H9 (cell line): ENCODE data around the gene DNAJC9. TPM values are rescaled to one million over a fixed set of nuclear protein-coding genes. Genes with fewer than 3 reads are reported as not detected.

ENCODE experiments used
- DNase-seq: peaks from one replicate; pipeline ENCODE4 v3.0.0-alpha.2; 2017
- H2AFZ ChIP-seq: one replicate; pipeline ENCODE4 v1.6.1; 2013; ENCODE audit warnings: mild to moderate bottlenecking, low read length, control low read depth, moderate library complexity
- H2AK5ac ChIP-seq: 2 replicates; pipeline ENCODE4 v1.6.1; 2013; ENCODE audit warnings: low read length, control low read depth, mixed read lengths; ENCODE audit not compliant: insufficient read length
- H2BK120ac ChIP-seq: one replicate; pipeline ENCODE4 v1.6.1; 2013; ENCODE audit warnings: low read depth, mild to moderate bottlenecking, low read length, control low read depth, inconsistent platforms; ENCODE audit not compliant: poor library complexity, severe bottlenecking
- H2BK12ac ChIP-seq: 2 replicates; pipeline ENCODE4 v1.6.1; 2013; ENCODE audit warnings: low read length, control low read depth, mixed read lengths, low read depth; ENCODE audit not compliant: insufficient read length
- H2BK15ac ChIP-seq: 2 replicates; pipeline ENCODE4 v1.6.1; 2013; ENCODE audit warnings: low read depth, low read length, control low read depth
- H2BK20ac ChIP-seq: one replicate; pipeline ENCODE4 v1.6.1; 2013; ENCODE audit warnings: low read depth, mild to moderate bottlenecking, low read length, control low read depth, inconsistent platforms; ENCODE audit not compliant: poor library complexity, severe bottlenecking
- H2BK5ac ChIP-seq: 2 replicates; pipeline ENCODE4 v1.6.1; 2013; ENCODE audit warnings: low read length, control low read depth, mixed read lengths; ENCODE audit not compliant: insufficient read length
- H3K14ac ChIP-seq: 2 replicates; pipeline ENCODE4 v1.6.1; 2013; ENCODE audit warnings: low read length, control low read depth; ENCODE audit not compliant: insufficient read depth
- H3K18ac ChIP-seq: 2 replicates; pipeline ENCODE4 v1.6.1; 2013; ENCODE audit warnings: low read depth, mild to moderate bottlenecking, mixed read lengths, low read length, control low read depth; ENCODE audit not compliant: insufficient read length
- H3K23ac ChIP-seq: 2 replicates; pipeline ENCODE4 v1.6.1; 2013; ENCODE audit warnings: low read length, control low read depth, mixed read lengths, low read depth; ENCODE audit not compliant: insufficient read length
- H3K23me2 ChIP-seq: 2 replicates; pipeline ENCODE4 v1.6.1; 2013; ENCODE audit warnings: low read depth, mild to moderate bottlenecking, mixed read lengths, low read length, control low read depth; ENCODE audit not compliant: insufficient read length, poor library complexity, severe bottlenecking
- H3K27ac ChIP-seq: 2 replicates; pipeline ENCODE4 v1.5.1; 2013; ENCODE audit warnings: low read length, control low read depth, mixed read lengths, low read depth; ENCODE audit not compliant: insufficient read length
- H3K27me3 ChIP-seq: 2 replicates; pipeline ENCODE4 v1.6.1; 2013; ENCODE audit warnings: low read length, control low read depth, inconsistent platforms; ENCODE audit not compliant: insufficient read depth
- H3K4ac ChIP-seq: 2 replicates; pipeline ENCODE4 v1.6.1; 2013; ENCODE audit warnings: low read depth, mild to moderate bottlenecking, control low read depth, inconsistent platforms, low read length, moderate library complexity
- H3K4me1 ChIP-seq: 2 replicates; pipeline ENCODE4 v1.6.1; 2013; ENCODE audit warnings: low read length, control low read depth, inconsistent platforms; ENCODE audit not compliant: insufficient read depth
- H3K4me2 ChIP-seq: 2 replicates; pipeline ENCODE4 v1.6.1; 2013; ENCODE audit warnings: low read length, control low read depth, mixed read lengths; ENCODE audit not compliant: insufficient read length, insufficient read depth
- H3K56ac ChIP-seq: 2 replicates; pipeline ENCODE4 v1.6.1; 2013; ENCODE audit warnings: low read depth, mild to moderate bottlenecking, mixed read lengths, low read length, control low read depth; ENCODE audit not compliant: insufficient read length
- H3K79me1 ChIP-seq: 2 replicates; pipeline ENCODE4 v1.6.1; 2013; ENCODE audit warnings: low read depth, mild to moderate bottlenecking, moderate library complexity, low read length, control low read depth, inconsistent platforms; ENCODE audit not compliant: insufficient read depth, poor library complexity, severe bottlenecking
- H3K79me2 ChIP-seq: 2 replicates; pipeline ENCODE4 v1.6.1; 2013; ENCODE audit warnings: low read length, control low read depth, inconsistent platforms; ENCODE audit not compliant: insufficient read depth
- H3K9ac ChIP-seq: 2 replicates; pipeline ENCODE4 v1.6.1; 2013; ENCODE audit warnings: low read length, control low read depth, mixed read lengths; ENCODE audit not compliant: insufficient read length; ENCODE audit errors: extremely low read depth
- H3K9me3 ChIP-seq: one replicate; pipeline ENCODE4 v1.6.1; 2013; ENCODE audit warnings: low read depth, low read length, inconsistent platforms; ENCODE audit not compliant: control insufficient read depth
- H3T11ph ChIP-seq: one replicate; pipeline ENCODE4 v1.6.1; 2013; ENCODE audit warnings: mild to moderate bottlenecking, low read length, control low read depth, inconsistent platforms
- H4K20me1 ChIP-seq: one replicate; pipeline ENCODE4 v1.6.1; 2013; ENCODE audit not compliant: control insufficient read depth, insufficient read length, insufficient read depth
- H4K5ac ChIP-seq: 2 replicates; pipeline ENCODE4 v1.6.1; 2013; ENCODE audit warnings: low read depth, mild to moderate bottlenecking, mixed read lengths, low read length, control low read depth; ENCODE audit not compliant: insufficient read length
- H4K8ac ChIP-seq: replicated peaks from 2 replicates; pipeline ENCODE4 v1.6.1; 2013; ENCODE audit warnings: low read length, control low read depth, mixed read lengths, low read depth; ENCODE audit not compliant: insufficient read length
- H4K91ac ChIP-seq: 2 replicates; pipeline ENCODE4 v1.6.1; 2013; ENCODE audit warnings: low read depth, mild to moderate bottlenecking, moderate library complexity, mixed read lengths, low read length, control low read depth; ENCODE audit not compliant: insufficient read length
- H3K27ac Mint-ChIP-seq, 3 experiments: 2 replicates in 2 of 3; 3 replicates in 1 of 3; pipeline ENCODE4 v1.8.0; 2020 to 2021; ENCODE audit warnings: mixed read lengths in 3 of 3, mild to moderate bottlenecking in 1 of 3, moderate library complexity in 1 of 3
- H3K27me3 Mint-ChIP-seq: 2 replicates; pipeline ENCODE4 v1.8.0; 2021; ENCODE audit warnings: low read depth, mild to moderate bottlenecking, moderate library complexity, mixed read lengths
- H3K36me3 Mint-ChIP-seq, 3 experiments: 2 replicates in 2 of 3; 3 replicates in 1 of 3; pipeline ENCODE4 v1.8.0; 2020 to 2021; ENCODE audit warnings: low read depth in 3 of 3, mixed read lengths in 3 of 3; ENCODE audit not compliant: insufficient read depth in 1 of 3
- H3K4me1 Mint-ChIP-seq, 2 experiments: 2 replicates each; pipeline ENCODE4 v1.8.0; 2020; ENCODE audit warnings: mixed read lengths in 2 of 2
- H3K4me3 Mint-ChIP-seq, 2 experiments: 2 replicates in 1 of 2; 3 replicates in 1 of 2; pipeline ENCODE4 v1.8.0; 2020 to 2021; ENCODE audit warnings: mild to moderate bottlenecking in 2 of 2, mixed read lengths in 2 of 2, moderate library complexity in 1 of 2
- H3K9me3 Mint-ChIP-seq, 2 experiments: 2 replicates in 1 of 2; 3 replicates in 1 of 2; pipeline ENCODE4 v1.8.0; 2020; ENCODE audit warnings: mild to moderate bottlenecking in 2 of 2, mixed read lengths in 2 of 2, moderate library complexity in 1 of 2
- CTCF ChIP-seq: fragments of 200-600 bp; sonication (generic); conservative IDR thresholded peaks from 3 replicates; pipeline ENCODE4 v1.8.0; 2021; ENCODE audit warnings: antibody characterized with exemption, mild to moderate bottlenecking
- WGBS: extraction: QIAGEN DNeasy Blood & Tissue Kit; methylation state at CpG from one replicate; pipeline ENCODE4 v1.1.7; 2013; ENCODE audit warnings: missing lambda C conversion rate, low lambda C conversion rate, mixed read lengths; ENCODE audit not compliant: insufficient read length; ENCODE audit errors: extremely low coverage; 5-methylcytosine and 5-hydroxymethylcytosine counted together
- total RNA-seq: library from RNA; stranded (reverse); gene quantifications from 2 replicates; pipeline ENCODE4 v1.2.1, GENCODE V29; 2021

DNAJC9 gene
- total RNA-seq, 1 experiment from 2014 or later: 45.7 TPM

GRCh38 chr10:73205081-73205480 is 42.0 kb downstream of the DNAJC9 start:
- no peaks in the 10 kb centered on the region for H3K4me1 Mint-ChIP-seq
- no peak for DNase-seq
- Histone ChIP-seq H2BK120ac (no peak overlapping the region), H2BK20ac (no peak overlapping the region), H3K14ac (no peak overlapping the region), H3K56ac (no peak overlapping the region), H3T11ph (no peak overlapping the region), H3K23ac (no peak overlapping the region), H3K4ac (no peak overlapping the region), H3K27me3 (no peaks in the 10 kb centered on the region), H3K9ac (no peak overlapping the region), H4K91ac (no peak overlapping the region), H2BK15ac (no peak overlapping the region), H3K23me2 (no peaks in the 10 kb centered on the region), H3K27ac (no peak overlapping the region), H3K79me1 (no peaks in the 10 kb centered on the region), H4K20me1 (no peaks in the 10 kb centered on the region), H3K9me3 (peaks cover 17% of the 10 kb centered on the region), H2BK12ac (no peak overlapping the region), H4K8ac (no peak overlapping the region), H3K18ac (no peak overlapping the region), H3K79me2 (no peaks in the 10 kb centered on the region), H2BK5ac (no peak overlapping the region), H3K4me1 (no peaks in the 10 kb centered on the region), H4K5ac (no peak overlapping the region), H2AK5ac (no peak overlapping the region), H3K4me2 (no peak overlapping the region), H2AFZ (no peak overlapping the region)
- H3K27me3 Mint-ChIP-seq: no peaks in the 10 kb centered on the region; the same call in 1 of the 2 replicates
- H3K4me3 Mint-ChIP-seq: no peak overlapping the region; a peak in 1 of 5 replicates
- H3K36me3 Mint-ChIP-seq: peaks cover 22 to 48% (median 34%) of the 10 kb centered on the region in 3 experiments
- no peak for TF ChIP-seq CTCF
- no CpG with 5 or more reads among the region's 3 CpGs for WGBS
- no peak overlapping the region for H3K27ac Mint-ChIP-seq
- peaks cover 27 to 32% of the 10 kb centered on the region in 2 experiments for H3K9me3 Mint-ChIP-seq

Other genes with a start within 250 kb of the DNAJC9 start
- gene P4HA1, start 150.4 kb downstream of the DNAJC9 start, total RNA-seq: 47.8 and 48.6 TPM in 2 replicates
- gene NUDT13, start 136.8 kb downstream of the DNAJC9 start, total RNA-seq: 1.5 and 1.6 TPM in 2 replicates
- 39.9 and 41.6 TPM in 2 replicates for gene ECD, start 79.2 kb downstream of the DNAJC9 start, total RNA-seq
- gene FAM149B1, start 79.1 kb downstream of the DNAJC9 start, total RNA-seq: 16.8 and 17.9 TPM in 2 replicates
- 122 and 128 TPM in 2 replicates for gene MRPS16, start 5.4 kb upstream of the DNAJC9 start, total RNA-seq
- 0.24 and 0.26 TPM in 2 replicates for gene CFAP70, start 111.6 kb upstream of the DNAJC9 start, total RNA-seq
- gene ANXA7, start 166.8 kb upstream of the DNAJC9 start, total RNA-seq: 77.6 and 84.6 TPM in 2 replicates
- gene MSS51, start 186.3 kb upstream of the DNAJC9 start, total RNA-seq: 1.4 and 1.9 TPM in 2 replicates
- 37.2 and 37.3 TPM in 2 replicates for gene PPP3CB, start 248.8 kb upstream of the DNAJC9 start, total RNA-seq